Measurements from ENCODE around the gene MARVELD2. TPM values are rescaled to one million over a fixed set of nuclear protein-coding genes. Genes with fewer than 3 reads are reported as not detected.

MARVELD2 gene
- total and polyA plus RNA-seq, 2 of the 13 experiments (the other 11 are each of a cell fraction or from before 2014, with no cell fraction given): 11.1 to 15.4 TPM

DNA sequence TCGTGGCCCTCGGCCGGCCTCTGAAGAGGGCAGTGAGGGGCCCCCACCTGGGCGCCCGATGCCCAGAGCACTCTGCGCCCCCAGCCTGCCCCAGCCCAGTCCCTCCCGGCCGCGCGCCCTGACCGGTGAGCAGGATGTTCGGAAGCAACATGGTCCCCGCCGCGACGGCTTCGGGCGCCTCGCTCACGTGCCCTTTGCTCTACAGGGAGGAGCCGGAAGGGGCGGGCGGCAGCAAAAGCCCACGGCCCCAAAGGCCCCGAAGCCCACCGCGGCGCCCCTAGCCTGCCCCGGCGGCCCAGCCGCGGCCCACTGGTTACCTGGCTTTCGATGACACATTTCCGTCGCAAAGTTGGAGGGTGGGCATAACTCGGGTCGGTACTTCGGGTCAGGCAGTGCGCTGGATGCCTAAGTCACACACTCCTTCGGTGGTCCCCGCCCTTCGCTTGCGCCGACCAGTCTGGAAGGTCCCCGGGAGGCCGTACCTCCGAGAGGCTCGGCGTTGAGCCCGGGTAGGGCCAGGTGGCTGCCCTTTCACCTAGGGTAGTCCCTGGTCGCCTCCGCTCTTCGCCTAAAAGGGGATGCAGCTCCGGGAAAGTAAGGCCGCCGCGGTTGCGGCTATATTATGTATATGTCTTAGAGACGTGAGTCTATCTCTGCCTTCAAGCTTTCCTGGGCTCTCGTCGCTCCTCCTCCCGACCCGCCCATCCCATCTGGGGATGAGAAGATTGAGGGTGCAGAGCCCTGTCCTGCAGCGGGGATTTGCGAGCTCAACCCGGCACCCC lies 45.4 kb upstream of the MARVELD2 start, which contains the start of the genes AK6, RAD17 and TAF9 (continued):
- TF ChIP-seq BHLHE40 (IDR thresholded peaks at IDR 0.05; ENCODE audit: low read length) (peak; percentile 97), CREB1 (IDR thresholded peaks at IDR 0.05) (peak; percentile 75), CREB1 (CRISPR knock-in tag; IDR thresholded peaks at IDR 0.05) (peak; percentile 49; the same call in 1 of the 2 replicates), CHD2 (IDR thresholded peaks at IDR 0.05; ENCODE audit: low read depth, low read length) (no peak), ZNF788 (CRISPR knock-in tag; IDR thresholded peaks at IDR 0.05; ENCODE audit: borderline replicate concordance) (peak; percentile 86; the same call in 1 of the 2 replicates), PAX8 (CRISPR knock-in tag; IDR thresholded peaks at IDR 0.05; ENCODE audit: borderline replicate concordance) (peak; percentile 57; the same call in 1 of the 2 replicates), ZNF24 (IDR thresholded peaks at IDR 0.05) (no peak; the same call in 1 of the 2 replicates), TBL1XR1 (IDR thresholded peaks at IDR 0.05; ENCODE audit: borderline replicate concordance, low read length, partially characterized antibody) (no peak), HOXA7 (CRISPR knock-in tag; IDR thresholded peaks at IDR 0.05) (0 out of 2 replicates have a peak, but pooled peaks have one; percentile 24), ZNF7 (CRISPR knock-in tag; IDR thresholded peaks at IDR 0.05) (no peak), POLR2G (IDR thresholded peaks at IDR 0.05; ENCODE audit: low read depth, low read length) (peak; percentile 92), GZF1 (CRISPR knock-in tag; IDR thresholded peaks at IDR 0.05) (no peak), MAZ (IDR thresholded peaks at IDR 0.05; ENCODE audit: borderline replicate concordance, low read depth, low read length) (peak; percentile 93), MAZ (CRISPR knock-in tag; IDR thresholded peaks at IDR 0.05; ENCODE audit: low read depth) (peak; percentile 91), ZNF614 (CRISPR knock-in tag; IDR thresholded peaks at IDR 0.05; ENCODE audit: borderline replicate concordance) (no peak), ZNF205 (CRISPR knock-in tag; IDR thresholded peaks at IDR 0.05) (0 out of 2 replicates have a peak, but pooled peaks have one; percentile 35), SP4 (CRISPR knock-in tag; IDR thresholded peaks at IDR 0.05) (peak; percentile 92), ZNF790 (CRISPR knock-in tag; IDR thresholded peaks at IDR 0.05; ENCODE audit: borderline replicate concordance) (peak; percentile 65; the same call in 1 of the 2 replicates), NR2F1 (CRISPR knock-in tag; IDR thresholded peaks at IDR 0.05) (peak in 1 of 2 experiments; percentile 7; a peak in 1 of 4 replicates), JUNB (CRISPR knock-in tag; IDR thresholded peaks at IDR 0.05; ENCODE audit: borderline replicate concordance) (no peak), ZNF83 (CRISPR knock-in tag; IDR thresholded peaks at IDR 0.05; ENCODE audit: borderline replicate concordance) (no peak)
- TF ChIP-seq, protein P1, sequence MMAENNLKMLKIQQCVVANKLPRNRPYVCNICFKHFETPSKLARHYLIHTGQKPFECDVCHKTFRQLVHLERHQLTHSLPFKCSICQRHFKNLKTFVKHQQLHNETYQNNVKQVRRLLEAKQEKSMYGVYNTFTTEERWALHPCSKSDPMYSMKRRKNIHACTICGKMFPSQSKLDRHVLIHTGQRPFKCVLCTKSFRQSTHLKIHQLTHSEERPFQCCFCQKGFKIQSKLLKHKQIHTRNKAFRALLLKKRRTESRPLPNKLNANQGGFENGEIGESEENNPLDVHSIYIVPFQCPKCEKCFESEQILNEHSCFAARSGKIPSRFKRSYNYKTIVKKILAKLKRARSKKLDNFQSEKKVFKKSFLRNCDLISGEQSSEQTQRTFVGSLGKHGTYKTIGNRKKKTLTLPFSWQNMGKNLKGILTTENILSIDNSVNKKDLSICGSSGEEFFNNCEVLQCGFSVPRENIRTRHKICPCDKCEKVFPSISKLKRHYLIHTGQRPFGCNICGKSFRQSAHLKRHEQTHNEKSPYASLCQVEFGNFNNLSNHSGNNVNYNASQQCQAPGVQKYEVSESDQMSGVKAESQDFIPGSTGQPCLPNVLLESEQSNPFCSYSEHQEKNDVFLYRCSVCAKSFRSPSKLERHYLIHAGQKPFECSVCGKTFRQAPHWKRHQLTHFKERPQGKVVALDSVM (CRISPR knock-in tag; IDR thresholded peaks at IDR 0.05): peak; percentile 73
- TF ChIP-seq, protein P2, sequence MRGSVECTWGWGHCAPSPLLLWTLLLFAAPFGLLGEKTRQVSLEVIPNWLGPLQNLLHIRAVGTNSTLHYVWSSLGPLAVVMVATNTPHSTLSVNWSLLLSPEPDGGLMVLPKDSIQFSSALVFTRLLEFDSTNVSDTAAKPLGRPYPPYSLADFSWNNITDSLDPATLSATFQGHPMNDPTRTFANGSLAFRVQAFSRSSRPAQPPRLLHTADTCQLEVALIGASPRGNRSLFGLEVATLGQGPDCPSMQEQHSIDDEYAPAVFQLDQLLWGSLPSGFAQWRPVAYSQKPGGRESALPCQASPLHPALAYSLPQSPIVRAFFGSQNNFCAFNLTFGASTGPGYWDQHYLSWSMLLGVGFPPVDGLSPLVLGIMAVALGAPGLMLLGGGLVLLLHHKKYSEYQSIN (CRISPR knock-in tag; IDR thresholded peaks at IDR 0.05; ENCODE audit: borderline replicate concordance): no peak
- TF ChIP-seq, protein P3, sequence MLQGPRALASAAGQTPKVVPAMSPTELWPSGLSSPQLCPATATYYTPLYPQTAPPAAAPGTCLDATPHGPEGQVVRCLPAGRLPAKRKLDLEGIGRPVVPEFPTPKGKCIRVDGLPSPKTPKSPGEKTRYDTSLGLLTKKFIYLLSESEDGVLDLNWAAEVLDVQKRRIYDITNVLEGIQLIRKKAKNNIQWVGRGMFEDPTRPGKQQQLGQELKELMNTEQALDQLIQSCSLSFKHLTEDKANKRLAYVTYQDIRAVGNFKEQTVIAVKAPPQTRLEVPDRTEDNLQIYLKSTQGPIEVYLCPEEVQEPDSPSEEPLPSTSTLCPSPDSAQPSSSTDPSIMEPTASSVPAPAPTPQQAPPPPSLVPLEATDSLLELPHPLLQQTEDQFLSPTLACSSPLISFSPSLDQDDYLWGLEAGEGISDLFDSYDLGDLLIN (CRISPR knock-in tag; IDR thresholded peaks at IDR 0.05; ENCODE audit: borderline replicate concordance): peak; percentile 84; the same call in 1 of the 2 replicates
- TF ChIP-seq, protein P4, sequence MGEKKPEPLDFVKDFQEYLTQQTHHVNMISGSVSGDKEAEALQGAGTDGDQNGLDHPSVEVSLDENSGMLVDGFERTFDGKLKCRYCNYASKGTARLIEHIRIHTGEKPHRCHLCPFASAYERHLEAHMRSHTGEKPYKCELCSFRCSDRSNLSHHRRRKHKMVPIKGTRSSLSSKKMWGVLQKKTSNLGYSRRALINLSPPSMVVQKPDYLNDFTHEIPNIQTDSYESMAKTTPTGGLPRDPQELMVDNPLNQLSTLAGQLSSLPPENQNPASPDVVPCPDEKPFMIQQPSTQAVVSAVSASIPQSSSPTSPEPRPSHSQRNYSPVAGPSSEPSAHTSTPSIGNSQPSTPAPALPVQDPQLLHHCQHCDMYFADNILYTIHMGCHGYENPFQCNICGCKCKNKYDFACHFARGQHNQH (CRISPR knock-in tag; IDR thresholded peaks at IDR 0.05): peak; percentile 84

Data from HepG2 (cell line).